Esophagus muscularis mucosa (tissue), 3 donors: ENCODE data around the gene CLDN6.
"Not testable (repeated sequence)": the region's sequence is repeated elsewhere in the genome, so short reads cannot be mapped to it uniquely, and the experiment has no call there.

Source experiments
- POLR2A ChIP-seq: fragments of 450-650 bp; IDR thresholded peaks from one replicate; pipeline ENCODE4 v1.6.1; 2017; ENCODE audit warnings: antibody characterized with exemption, moderate library complexity, mild to moderate bottlenecking, low read depth
- POLR2AphosphoS5 ChIP-seq, 2 donors: sonication (generic); formaldehyde crosslinking; IDR thresholded peaks; one replicate each; pipeline ENCODE4 v1.6.1; 2017; ENCODE audit warnings: antibody characterized with exemption in 2 of 2
- TF ChIP-seq, protein P1 (sequence below), 3 experiments: fragments of 200-600 bp in 2 of 3; fragments of 450-650 bp in 1 of 3; sonication (generic) in 2 of 3; IDR thresholded peaks; one replicate each; pipeline ENCODE4 v1.5.1; 2017 to 2019; ENCODE audit warnings: antibody characterized with exemption in 3 of 3, mild to moderate bottlenecking in 2 of 3, moderate library complexity in 1 of 3

DNA sequence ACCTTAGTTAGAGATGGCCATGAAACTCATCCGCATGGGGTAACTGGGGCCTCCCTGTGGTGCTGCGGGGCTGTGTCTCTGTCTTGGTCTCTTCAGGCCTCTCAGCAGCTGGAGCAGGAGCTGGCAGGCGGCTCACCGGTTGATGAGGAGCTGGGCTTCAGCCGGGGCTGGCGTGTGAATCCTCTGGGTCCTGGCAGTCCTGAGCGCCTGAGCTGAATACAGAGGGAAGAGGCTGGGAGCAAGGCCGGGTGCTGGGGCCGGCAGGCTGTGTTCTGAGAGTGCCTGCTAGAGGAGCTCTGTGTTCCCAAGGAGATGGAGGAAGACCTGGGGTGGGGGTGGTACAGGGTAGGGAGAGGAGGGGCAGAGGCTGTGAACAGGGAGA lies 37.7 kb upstream of the CLDN6 start:
- TF ChIP-seq POLR2AphosphoS5 (IDR thresholded peaks at IDR 0.05); POLR2A: not testable (repeated sequence)
- TF ChIP-seq, protein P1, sequence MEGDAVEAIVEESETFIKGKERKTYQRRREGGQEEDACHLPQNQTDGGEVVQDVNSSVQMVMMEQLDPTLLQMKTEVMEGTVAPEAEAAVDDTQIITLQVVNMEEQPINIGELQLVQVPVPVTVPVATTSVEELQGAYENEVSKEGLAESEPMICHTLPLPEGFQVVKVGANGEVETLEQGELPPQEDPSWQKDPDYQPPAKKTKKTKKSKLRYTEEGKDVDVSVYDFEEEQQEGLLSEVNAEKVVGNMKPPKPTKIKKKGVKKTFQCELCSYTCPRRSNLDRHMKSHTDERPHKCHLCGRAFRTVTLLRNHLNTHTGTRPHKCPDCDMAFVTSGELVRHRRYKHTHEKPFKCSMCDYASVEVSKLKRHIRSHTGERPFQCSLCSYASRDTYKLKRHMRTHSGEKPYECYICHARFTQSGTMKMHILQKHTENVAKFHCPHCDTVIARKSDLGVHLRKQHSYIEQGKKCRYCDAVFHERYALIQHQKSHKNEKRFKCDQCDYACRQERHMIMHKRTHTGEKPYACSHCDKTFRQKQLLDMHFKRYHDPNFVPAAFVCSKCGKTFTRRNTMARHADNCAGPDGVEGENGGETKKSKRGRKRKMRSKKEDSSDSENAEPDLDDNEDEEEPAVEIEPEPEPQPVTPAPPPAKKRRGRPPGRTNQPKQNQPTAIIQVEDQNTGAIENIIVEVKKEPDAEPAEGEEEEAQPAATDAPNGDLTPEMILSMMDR (IDR thresholded peaks at IDR 0.05) = not testable (repeated sequence)
